ENCODE results near the gene HYAL4. TPM values are rescaled to one million over a fixed set of nuclear protein-coding genes. Genes with fewer than 3 reads are reported as not detected.

Gene HYAL4
- total RNA-seq, 2 donors from 2014 or later: 0.51 to 1.2 TPM

- H3K4me3 Mint-ChIP-seq: no peak overlapping the region
- Histone ChIP-seq H3K4me3 (ENCODE audit: low read length) (no peak overlapping the region), H3K9ac (ENCODE audit: extremely low read depth, low read length, poor library complexity, severe bottlenecking) (no peak overlapping the region), H3K9me3 (ENCODE audit: control insufficient read depth, low read length) (peaks cover 2% of the 10 kb centered on the region), H3K27ac (ENCODE audit: low read depth, low read length) (no peak overlapping the region), H3K36me3 (ENCODE audit: control insufficient read depth, insufficient read depth, low read length) (no peaks in the 10 kb centered on the region), H3K4me1 (ENCODE audit: control insufficient read depth, insufficient read depth, low read length) (no peaks in the 10 kb centered on the region), H3K27me3 (ENCODE audit: control insufficient read depth, insufficient read depth, low read length, poor library complexity, severe bottlenecking) (no peaks in the 10 kb centered on the region)
- H3K27ac Mint-ChIP-seq: no peak overlapping the region
- H3K9me3 Mint-ChIP-seq: peaks cover 7% of the 10 kb centered on the region
- no peak for DNase-seq
- TF ChIP-seq, protein P1, sequence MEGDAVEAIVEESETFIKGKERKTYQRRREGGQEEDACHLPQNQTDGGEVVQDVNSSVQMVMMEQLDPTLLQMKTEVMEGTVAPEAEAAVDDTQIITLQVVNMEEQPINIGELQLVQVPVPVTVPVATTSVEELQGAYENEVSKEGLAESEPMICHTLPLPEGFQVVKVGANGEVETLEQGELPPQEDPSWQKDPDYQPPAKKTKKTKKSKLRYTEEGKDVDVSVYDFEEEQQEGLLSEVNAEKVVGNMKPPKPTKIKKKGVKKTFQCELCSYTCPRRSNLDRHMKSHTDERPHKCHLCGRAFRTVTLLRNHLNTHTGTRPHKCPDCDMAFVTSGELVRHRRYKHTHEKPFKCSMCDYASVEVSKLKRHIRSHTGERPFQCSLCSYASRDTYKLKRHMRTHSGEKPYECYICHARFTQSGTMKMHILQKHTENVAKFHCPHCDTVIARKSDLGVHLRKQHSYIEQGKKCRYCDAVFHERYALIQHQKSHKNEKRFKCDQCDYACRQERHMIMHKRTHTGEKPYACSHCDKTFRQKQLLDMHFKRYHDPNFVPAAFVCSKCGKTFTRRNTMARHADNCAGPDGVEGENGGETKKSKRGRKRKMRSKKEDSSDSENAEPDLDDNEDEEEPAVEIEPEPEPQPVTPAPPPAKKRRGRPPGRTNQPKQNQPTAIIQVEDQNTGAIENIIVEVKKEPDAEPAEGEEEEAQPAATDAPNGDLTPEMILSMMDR (conservative IDR thresholded peaks at IDR 0.05): no peak
- H3K27me3 Mint-ChIP-seq (ENCODE audit: insufficient read depth): no peaks in the 10 kb centered on the region
- peaks cover 34% of the 10 kb centered on the region for H3K4me1 Mint-ChIP-seq
- H3K36me3 Mint-ChIP-seq (ENCODE audit: low read depth): peaks cover 3% of the 10 kb centered on the region
These were observed 15.9 kb downstream of the HYAL4 start for GRCh38 chr7:123860848-123861247.

- H3K27me3 ChIP-seq (ENCODE audit: control insufficient read depth, insufficient read depth, low read length, poor library complexity, severe bottlenecking): no peaks in the 10 kb centered on the region
- TF ChIP-seq, protein P1 (conservative IDR thresholded peaks at IDR 0.05): no peak
These were observed 17.8 kb downstream of the HYAL4 start for GRCh38 chr7:123862775-123863174.

DNA sequence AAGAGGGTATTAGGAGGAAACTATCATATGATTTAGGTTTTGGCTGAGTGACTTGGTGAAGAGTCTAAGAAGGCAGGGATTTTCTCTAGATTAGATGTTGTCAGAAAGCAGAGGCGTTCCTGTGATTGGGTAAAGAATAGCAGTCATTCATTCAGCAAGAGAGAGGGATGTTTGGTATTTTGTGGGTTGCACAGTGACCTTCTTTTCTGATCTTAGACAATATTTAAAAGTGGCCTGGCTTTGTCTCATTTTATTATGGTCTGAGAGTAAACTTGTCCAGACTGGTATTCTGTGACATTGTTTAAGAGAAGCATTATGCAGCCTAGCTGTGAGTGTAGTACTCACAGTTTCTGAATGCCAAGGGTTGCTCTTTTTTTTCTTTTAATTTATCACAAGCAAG is 18.5 kb downstream of the HYAL4 start:
- Histone ChIP-seq H3K4me3 (ENCODE audit: low read length) (peak overlapping the region; percentile 64), H3K27me3 (ENCODE audit: control insufficient read depth, insufficient read depth, low read length, poor library complexity, severe bottlenecking) (no peaks in the 10 kb centered on the region), H3K36me3 (ENCODE audit: control insufficient read depth, insufficient read depth, low read length) (no peaks in the 10 kb centered on the region), H3K27ac (ENCODE audit: low read depth, low read length) (peak overlapping the region; percentile 29), H3K4me1 (ENCODE audit: control insufficient read depth, insufficient read depth, low read length) (no peaks in the 10 kb centered on the region), H3K9me3 (ENCODE audit: control insufficient read depth, low read length) (peaks cover 19% of the 10 kb centered on the region), H3K9ac (ENCODE audit: extremely low read depth, low read length, poor library complexity, severe bottlenecking) (no peak overlapping the region)
- peaks cover 6% of the 10 kb centered on the region for H3K36me3 Mint-ChIP-seq (ENCODE audit: low read depth)
- DNase-seq: no peak
- TF ChIP-seq, protein P1 (conservative IDR thresholded peaks at IDR 0.05): no peak
- peak overlapping the region; percentile 83 for H3K27ac Mint-ChIP-seq
- peaks cover 19% of the 10 kb centered on the region for H3K9me3 Mint-ChIP-seq
- 73 to 76% methylated on average over 1 of the region's 1 CpG for WGBS, 2 experiments (ENCODE audit: insufficient coverage in 1 of 2, insufficient read length in 1 of 2)
- peaks cover 34% of the 10 kb centered on the region for H3K4me1 Mint-ChIP-seq
- H3K27me3 Mint-ChIP-seq (ENCODE audit: insufficient read depth): no peaks in the 10 kb centered on the region
- no peak overlapping the region for H3K4me3 Mint-ChIP-seq

More at GRCh38 chr7:123862775-123863174, 17.8 kb downstream of the HYAL4 start:
- H3K9me3 Mint-ChIP-seq: peaks cover 19% of the 10 kb centered on the region
- H3K36me3 ChIP-seq (ENCODE audit: control insufficient read depth, insufficient read depth, low read length): no peaks in the 10 kb centered on the region
- no peak overlapping the region for H3K9ac ChIP-seq (ENCODE audit: extremely low read depth, low read length, poor library complexity, severe bottlenecking)
- H3K4me3 Mint-ChIP-seq: no peak overlapping the region
- no peak overlapping the region for H3K27ac Mint-ChIP-seq
- H3K27me3 Mint-ChIP-seq (ENCODE audit: insufficient read depth): no peaks in the 10 kb centered on the region
- no peak overlapping the region for H3K4me3 ChIP-seq (ENCODE audit: low read length)
- peaks cover 19% of the 10 kb centered on the region for H3K9me3 ChIP-seq (ENCODE audit: control insufficient read depth, low read length)
- DNase-seq: no peak
- H3K4me1 ChIP-seq (ENCODE audit: control insufficient read depth, insufficient read depth, low read length): no peaks in the 10 kb centered on the region
- peaks cover 6% of the 10 kb centered on the region for H3K36me3 Mint-ChIP-seq (ENCODE audit: low read depth)
- H3K4me1 Mint-ChIP-seq: peaks cover 34% of the 10 kb centered on the region
- no peak overlapping the region for H3K27ac ChIP-seq (ENCODE audit: low read depth, low read length)
